Islet precursor cell (in vitro differentiated cells): Measurements from ENCODE around the gene GJD3.

Experiments used
- DNase-seq: peaks from one replicate; pipeline ENCODE4 v3.0.0-alpha.2; 2018

Gene GJD3

GRCh38 chr17:40321961-40322357 lies 42.6 kb downstream of the GJD3 start:
- no peak for DNase-seq

- DNase-seq: no peak
These were observed 43.0 kb downstream of the GJD3 start for GRCh38 chr17:40321524-40321929.

DNA sequence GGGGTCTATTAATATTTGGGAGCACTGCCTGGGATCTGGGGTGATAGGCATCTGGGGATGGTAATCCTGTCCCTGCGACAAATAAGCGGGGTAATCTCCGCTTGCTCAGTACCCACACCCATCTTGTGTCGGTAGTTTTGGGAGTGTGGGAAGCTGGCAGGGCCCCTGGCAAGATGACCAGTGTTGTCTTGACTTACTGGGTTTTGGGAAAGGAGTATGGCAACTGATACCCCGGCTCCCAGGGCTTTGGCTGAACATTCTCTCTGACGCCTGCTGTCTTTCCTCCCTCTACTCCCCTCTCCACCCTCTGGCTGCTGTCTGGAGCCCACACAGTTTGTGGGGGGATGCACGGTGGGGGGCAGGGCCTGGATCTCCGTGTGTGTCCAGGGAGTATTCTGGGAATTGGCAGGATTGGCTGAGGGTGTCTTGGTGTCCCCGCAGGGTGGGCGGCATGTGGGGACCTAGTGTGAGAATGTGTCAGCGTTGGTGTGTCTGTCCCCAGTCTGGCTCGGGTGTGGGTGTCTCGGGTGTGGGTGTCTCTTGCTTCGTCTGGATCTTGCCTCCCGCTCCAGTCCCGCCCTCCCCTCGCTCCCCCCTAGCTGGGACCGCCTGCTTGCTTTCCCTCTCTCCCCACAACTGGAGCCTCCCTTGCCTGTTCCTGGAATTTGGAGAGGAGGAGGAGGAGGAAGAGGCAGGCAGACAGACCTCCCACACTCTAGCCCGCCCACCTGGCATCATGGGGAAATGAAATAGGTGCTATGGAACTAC lies 43.6 kb downstream of the GJD3 start:
- no peak for DNase-seq

DNA sequence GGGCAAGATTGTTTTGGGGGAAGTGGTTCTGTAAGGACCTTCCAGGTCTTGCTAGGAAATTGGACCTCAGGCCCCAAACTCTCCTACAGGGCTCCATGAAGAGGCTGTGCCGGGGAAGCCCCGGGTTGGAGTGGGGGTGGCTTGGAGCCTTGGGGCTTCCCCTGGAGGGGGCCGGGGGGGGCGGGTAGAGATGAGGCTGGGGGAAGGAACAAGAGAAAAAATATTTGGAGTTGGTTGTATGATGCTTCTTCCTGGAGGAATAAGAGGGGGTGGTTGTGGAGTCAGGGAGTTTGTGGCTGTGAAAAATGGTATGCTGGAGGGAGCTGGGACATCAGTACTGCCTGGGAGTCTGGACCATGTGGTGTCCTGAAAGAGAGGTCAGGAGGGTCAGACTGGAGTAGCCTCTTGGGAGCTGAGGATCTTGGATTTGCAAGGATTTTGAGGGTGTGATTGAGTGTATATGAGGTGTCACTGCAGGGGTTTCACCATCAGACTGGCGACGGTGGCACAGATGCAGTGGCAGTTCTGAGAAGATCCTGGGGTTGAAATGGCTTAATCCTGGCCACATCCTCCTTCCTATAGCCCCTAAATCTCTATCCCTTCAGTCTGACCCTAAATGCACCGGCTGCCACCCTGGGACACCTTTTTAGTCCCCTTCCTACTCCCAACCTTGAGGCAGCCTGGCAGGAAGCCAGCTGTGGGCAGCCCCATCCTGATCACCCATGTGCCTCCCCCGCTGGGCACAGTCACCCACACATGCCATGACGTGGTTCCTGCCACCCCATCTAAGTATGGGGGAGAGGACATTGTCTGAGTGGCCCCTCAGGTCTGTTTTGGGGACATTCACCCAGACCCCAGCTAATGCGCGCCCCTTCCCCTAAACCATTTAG lies 44.6 kb downstream of the GJD3 start:
- no peak for DNase-seq

GRCh38 chr17:40318830-40319391 lies 45.6 kb downstream of the GJD3 start:
- DNase-seq: no peak

GRCh38 chr17:40317880-40318829 lies 46.4 kb downstream of the GJD3 start:
- DNase-seq: peak; percentile 99

- DNase-seq: peak; percentile 85
These were observed 47.1 kb downstream of the GJD3 start for GRCh38 chr17:40317345-40317873.

DNA sequence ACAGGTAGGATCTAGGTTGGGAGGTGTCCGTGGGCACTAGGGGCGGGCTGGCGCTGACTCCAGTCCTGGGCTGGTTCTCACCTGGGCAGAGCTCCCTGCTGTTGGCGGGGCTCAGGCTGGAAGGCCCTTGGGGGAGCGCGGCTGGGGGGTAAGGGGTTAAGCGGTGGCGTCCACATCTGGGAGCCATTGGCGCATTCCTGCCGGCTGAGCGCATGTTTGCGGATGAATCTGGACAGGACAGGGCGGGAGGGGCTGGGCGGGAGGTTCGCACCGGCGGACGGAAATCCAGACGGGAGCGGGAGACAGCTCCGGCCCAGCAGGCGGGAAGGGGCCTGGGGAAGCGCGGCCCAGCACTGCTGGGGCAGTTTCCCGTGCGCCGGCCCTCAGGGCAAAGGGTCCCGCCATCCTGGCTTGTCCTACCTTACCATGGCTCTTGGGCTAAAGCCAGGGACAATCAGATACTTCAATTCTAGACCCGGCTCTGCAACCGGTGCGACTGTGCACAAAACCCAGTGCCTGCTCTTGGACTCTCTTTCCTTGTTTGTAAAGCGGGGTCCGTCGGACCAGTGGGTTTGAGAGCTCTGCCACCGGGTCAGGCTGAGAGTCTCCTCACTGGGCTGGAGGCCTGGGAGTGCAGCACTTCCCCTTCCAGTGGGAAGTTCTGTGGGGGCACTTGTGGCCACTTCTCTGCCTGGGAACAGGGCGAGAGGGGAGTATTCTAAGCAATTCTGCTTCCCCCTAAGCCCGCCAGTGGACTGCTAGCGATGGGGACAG lies 47.8 kb downstream of the GJD3 start:
- peak; percentile 97 for DNase-seq

- DNase-seq: no peak
These were observed 48.6 kb downstream of the GJD3 start for GRCh38 chr17:40315678-40316570.

- DNase-seq: no peak
These were observed 49.3 kb downstream of the GJD3 start for GRCh38 chr17:40315206-40315605.

DNA sequence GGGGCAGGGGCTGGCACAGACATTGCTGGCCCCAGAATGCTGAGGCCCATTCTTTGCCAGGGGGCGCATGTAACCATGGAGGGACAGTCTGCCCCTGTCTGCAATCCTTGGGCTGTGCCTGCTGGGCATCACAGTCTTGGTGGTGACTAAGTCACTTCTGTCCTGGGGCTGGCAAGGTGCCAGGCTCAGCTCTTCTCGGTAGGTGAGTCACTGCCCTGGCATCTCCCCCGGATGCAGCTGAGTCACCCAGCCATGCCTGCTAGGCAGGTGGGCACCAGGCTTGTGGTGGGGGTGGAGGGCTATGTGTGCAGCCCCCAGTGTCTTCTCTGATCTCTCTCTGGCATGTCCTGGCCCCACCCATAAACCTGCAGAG lies 50.0 kb downstream of the GJD3 start:
- DNase-seq: peak; percentile 78

DNA sequence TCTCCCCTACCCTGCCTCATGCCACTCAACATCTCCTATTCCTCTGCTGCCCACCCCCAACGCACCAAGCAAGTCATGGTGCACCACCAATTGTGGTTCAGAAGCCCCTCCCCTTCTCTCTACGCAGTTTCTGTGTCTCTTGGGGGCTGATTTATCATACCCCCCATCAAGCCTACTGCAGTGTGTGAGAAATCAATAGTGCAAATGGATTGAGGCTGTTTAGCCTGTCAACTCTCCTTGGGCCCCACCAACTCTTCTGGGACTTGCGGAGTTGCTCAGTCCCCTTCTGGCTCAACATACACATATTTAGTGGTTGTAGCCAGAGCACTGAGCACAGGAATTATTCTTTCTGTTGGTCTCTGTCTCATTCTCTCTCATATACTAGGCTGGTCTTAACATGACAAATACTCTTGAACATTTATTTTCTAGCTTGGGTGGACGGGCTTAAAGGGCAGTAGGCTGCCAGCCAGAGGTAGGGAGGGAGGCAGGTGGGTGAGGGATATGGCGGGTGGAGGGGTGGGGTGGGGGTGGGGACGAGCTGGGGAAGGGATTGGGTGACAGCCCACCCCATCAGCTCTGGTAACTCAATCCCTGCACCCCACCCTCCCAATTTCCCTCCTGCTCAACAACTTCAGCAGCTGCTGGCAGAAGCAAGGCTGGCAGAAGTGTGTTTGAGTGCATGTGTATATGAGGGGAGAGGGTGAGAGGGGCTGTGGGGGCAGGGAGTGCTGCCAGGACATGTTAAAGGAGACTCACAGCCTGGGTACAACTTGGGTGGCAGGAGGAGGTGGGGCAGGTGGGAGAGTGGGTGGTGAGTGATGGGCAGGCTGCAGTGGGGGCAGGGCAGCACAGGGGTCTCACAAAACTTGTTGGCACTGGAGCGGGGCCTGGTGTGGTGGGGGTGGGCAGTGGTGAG lies 50.6 kb downstream of the GJD3 start:
- DNase-seq: no peak
